ENCODE measurements around the gene BBS9.
"Not testable (repeated sequence)": the region's sequence is repeated elsewhere in the genome, so short reads cannot be mapped to it uniquely, and the experiment has no call there.

The BBS9 gene

DNA sequence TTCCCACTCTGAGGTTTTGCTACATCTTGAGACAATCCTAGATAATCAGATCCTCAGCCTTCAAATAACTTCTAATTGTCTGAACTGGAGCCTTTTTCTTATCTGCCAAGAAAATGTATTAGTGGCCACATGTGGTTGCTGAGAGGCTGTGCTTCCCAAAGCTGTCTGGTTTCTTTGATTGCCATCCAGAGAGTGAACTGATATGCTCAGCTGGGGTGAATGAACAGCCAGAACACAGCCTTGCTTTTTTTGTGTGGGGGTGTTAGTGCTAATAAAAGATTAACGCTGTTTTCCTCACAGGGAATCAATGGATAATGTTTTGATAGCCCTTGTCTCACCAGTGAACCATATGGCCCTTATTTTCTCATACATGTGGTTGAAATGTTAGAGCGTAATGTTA lies 66.9 kb downstream of the BBS9 start:
- no peak for DNase-seq (ENCODE audit: low read depth)

DNA sequence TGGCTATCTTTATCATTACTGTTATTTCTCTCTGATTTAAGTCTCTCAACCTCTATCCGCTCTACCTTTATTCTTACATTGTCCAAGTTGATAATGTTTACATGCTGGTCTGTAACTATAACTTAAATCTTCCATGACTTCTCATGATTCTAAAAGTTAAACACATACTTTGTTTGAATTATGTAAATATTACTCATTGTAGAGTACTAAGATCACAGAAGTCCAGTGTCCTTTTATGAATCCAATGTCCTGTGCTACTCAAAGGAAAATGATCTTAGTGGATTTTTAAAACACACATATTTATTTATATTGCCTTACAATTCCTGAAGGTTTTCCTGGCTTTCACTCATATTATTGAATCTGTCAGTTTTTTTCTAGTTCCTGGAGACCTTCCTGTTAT lies 70.9 kb downstream of the BBS9 start:
- DNase-seq (ENCODE audit: low read depth) = no peak

DNA sequence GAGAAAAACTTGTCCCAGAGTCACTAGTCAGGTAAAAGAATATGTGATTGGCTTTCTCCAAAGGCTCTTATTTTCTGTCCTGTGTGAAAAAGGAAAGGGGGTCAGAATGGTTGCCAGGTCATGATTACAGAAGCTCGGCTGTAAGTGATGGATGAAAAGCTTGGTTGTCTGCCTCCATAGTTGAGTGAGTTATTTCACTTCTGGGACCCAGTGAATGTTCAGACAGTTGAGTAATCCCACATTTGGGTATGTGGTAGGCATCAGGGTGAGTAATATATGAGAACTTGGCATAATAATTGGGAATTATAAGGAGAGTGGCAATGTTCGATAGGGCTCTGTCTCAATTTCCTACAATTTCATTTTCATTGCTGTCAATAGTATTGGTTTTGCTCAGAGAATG lies 72.5 kb downstream of the BBS9 start:
- no peak for DNase-seq (ENCODE audit: low read depth)

DNA sequence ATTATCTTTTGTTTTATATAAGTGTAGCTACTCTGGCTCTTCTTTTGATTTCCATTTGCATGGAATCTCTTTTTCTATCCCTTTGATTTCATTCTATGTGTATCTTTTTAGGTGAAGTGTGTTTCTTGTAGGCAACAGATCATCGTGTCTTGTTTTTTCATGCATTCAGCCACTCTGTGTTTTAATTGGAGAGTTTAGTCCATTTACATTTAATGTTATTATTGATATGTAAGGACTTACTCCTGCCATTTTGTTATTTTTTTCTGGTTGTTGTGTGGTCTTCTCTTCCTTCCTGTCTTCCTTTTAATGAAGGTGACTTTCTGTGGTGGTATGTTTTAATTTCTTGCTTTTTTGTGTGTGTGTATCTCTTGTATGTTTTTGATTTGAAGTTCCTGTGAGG lies 81.6 kb downstream of the BBS9 start:
- DNase-seq (ENCODE audit: low read depth) = no peak

DNA sequence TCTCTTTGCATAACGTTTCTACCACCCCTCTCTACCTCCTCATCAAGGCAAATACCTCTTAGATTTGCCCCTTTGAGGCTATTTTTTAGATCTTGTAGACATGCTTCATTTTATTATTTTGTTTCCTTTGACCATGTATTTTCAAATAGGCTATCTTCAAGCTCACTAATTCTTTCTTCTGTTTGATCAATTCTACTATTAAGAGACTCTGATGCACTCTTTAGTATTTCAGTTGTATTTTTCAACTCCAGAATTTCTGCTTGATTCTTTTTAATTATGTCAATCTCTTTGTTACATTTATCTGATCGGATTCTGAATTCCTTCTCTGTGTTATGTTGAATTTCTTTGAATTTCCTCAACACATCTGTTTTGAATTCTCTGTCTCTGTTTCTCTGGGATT lies 82.8 kb downstream of the BBS9 start:
- DNase-seq (ENCODE audit: low read depth) = no peak

DNA sequence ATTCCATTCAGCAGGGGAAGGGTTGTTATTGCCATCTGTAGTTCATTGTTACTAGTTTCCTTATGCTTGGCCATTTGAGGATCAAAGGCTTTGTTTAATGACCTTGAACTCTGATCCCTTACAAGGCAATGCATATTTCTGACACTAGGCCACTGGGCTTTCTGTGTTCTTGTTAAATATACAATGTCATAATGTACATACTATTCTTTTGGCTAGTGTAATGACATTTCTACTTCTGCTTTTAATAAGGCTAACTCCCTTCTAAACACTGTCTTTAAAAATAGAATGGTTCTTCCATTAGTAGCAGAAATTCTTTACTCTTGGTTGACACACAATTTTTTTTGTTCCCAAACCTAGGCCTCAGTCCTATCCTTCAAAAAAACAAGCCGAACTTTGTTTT lies 86.6 kb downstream of the BBS9 start:
- DNase-seq (ENCODE audit: low read depth) = no peak

DNA sequence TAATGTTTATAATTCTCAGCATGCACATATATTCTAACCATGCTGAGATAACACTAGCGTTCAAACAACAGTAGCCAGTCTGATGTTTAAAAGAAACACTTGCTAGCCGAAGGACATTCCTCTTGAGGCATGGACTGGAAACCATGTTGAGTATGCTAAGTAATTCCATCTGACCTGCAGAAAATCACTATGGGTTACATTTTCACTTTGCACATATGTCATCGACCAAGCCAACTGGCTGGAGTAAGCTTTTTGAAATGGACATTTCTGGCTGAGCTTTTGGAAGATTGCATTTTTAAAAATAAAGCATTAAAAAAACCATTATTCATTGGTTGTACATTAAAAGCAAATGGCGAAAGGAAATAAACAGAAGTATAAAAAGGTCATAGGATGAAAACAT lies 88.2 kb downstream of the BBS9 start:
- DNase-seq (ENCODE audit: low read depth) = no peak

DNA sequence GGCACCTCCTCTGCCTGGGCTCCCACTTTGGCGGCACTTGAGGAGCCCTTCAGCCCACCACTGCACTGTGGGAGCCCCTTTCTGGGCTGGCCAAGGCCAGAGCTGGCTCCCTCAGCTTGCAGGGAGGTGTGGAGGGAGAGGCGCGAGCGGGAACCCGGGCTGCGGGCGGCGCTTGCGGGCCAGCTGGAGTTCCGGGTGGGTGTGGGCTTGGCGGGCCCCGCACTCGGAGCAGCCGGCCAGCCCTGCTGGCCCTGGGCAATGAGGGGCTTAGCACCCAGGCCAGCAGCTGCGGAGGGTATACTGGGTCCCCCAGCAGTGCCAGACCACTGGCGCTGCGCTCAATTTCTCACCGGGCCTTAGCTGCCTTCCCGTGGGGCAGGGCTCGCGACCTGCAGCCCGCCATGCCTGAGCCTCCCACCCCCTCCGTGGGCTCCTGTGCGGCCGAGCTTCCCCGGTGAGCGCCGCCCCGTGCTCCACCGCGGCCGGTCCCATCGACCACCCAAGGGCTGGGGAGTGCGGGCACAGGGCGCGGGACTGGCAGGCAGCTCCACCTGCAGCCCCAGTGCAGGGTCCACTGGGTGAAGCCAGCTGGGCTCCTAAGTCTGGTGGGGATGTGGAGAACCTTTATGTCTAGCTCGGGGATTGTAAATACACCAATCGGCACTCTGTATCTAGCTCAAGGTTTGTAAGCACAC lies 89.6 kb downstream of the BBS9 start:
- DNase-seq (ENCODE audit: low read depth) = not testable (repeated sequence)

DNA sequence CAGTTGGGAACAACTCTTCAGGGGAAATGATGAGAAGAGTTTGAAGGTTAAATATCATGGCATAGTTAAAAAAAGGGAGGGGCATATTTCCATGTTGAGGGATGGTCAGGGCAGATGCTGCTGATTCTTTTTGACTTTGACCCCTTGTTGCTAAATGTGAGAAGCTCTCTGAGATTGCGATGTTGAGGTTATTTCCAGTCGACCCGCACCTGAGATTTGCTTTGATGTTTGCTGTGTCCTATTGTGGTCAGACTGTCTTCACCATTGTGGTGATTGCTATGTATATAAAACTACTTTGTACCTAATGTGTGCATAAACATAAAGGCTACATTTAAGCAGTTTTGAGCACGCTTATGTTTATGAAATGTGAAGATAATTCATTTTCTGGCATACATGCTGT lies 90.9 kb downstream of the BBS9 start:
- no peak for DNase-seq (ENCODE audit: low read depth)

DNA sequence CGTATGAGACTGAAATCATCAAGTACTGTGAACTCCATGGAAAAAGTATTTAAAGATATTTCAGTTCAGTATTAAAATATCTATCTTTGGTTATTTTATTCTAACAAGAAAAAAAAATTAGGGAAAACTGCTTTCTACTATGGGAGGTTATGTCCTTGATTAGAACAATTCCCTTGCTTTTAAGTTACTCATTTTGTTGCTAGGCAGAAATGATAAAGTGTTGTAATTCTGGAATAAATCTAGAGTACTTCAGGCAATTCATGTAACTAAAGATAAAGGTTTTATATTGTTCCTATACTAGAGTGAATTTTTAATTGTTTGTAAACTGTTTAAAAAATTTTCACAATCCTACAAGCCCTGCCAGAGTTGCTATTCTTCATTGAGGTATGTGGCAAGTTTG lies 92.0 kb downstream of the BBS9 start:
- DNase-seq (ENCODE audit: low read depth) = no peak

DNA sequence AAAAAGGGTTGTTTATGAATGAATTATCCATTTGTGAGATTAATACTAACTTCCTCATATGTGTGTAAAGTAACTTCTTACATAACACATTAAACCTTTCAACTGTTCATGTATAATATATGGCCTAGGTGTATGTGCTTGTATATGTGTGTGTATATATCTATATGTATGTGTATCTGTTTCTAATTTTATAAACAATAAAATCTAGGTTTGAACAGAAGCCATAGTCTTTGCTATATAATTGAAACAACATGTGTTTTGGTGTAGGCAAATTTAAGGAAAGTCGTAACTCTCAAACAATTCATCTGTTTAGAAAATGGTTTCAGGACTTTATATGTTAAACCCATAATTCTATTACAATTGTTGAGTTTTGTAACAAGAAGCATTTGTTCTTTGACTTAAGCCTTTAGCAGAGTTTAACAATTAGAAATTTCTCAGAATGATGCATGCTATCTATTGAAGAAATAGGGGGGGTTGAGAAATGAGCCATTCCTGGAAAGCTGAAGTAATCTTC lies 103.3 kb downstream of the BBS9 start:
- no peak for DNase-seq (ENCODE audit: low read depth)

DNA sequence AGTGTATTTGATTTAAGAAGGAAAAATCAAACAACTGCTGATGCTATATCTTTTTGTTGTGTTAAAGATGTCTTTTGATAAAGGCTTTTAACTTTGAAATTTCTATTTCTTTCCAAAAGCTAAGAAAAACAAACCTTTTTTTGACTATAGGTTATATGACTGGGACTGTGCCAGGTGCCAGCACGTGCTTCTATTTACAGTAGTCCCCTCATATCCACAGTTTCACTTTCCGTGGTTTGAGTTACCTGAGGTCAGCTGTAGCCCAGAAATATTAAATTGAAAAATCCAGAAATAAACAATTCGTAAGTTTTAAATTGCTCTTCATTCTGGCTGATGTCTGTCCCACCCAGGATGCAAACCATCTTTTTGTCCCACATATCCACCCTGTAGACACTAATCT lies 104.3 kb downstream of the BBS9 start:
- DNase-seq (ENCODE audit: low read depth) = no peak

DNA sequence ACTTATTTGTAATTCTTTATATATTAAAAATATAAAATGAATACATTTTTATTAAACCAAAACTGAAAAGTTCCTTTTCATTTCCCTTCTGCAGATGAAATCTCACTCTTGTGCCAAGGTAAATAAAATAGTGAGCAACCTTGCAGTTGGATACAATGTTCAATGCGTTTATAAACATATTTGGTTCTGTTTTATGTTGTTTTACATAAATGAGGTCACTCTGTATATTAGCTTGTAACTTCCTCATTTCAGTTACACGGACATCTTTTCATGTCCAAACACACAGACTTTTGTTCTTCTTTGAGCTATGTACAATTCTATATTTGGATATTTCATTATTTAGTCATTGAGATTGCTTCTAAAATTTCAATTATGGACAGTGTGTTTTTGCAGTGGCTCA lies 107.7 kb downstream of the BBS9 start:
- no peak for DNase-seq (ENCODE audit: low read depth)

DNA sequence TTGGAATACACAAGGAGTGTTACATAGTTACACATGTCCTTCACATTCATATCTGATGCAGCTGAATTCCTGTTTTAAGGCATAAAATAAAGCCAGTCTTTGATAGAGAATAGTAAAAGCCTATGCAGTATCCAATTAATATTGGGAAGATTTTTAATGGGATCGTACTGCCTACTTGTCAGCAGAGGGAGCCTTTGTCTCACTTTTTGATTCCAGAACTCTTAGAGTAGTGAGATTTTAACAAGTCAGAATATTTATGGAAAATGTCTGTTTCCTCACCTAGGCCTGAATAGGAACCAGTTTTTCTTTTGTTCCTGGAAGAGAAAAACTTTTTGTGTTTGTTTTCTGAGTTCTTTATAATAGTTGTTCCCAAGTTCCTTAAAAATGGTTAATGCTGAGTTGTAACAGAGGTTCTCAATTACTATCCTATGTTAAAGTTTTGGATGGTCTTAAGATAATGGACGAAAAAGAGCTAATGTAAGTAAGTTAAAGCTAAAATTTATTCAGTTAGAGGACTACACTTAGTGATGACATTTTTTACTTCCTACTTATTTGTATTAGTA lies 114.0 kb downstream of the BBS9 start:
- no peak for DNase-seq (ENCODE audit: low read depth)

DNA sequence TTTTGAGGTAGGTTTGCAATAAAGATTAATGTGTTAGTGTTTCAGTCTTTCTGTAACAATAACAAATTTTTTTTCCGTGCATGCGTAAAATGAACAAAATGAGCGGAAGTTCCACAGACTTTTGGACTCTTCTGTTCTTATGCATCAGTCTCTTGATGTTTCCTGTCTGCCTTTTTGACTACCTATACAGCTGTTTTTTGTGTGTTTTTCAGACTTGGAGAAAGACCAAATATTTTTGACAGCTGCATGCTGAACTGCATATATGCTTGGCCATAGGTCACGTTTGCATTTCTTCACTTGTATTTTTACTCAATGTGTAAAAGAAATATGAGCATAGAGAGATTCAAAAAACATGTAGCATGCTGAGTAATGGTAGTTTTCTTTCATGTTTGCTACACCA lies 119.3 kb downstream of the BBS9 start:
- DNase-seq (ENCODE audit: low read depth) = no peak

DNA sequence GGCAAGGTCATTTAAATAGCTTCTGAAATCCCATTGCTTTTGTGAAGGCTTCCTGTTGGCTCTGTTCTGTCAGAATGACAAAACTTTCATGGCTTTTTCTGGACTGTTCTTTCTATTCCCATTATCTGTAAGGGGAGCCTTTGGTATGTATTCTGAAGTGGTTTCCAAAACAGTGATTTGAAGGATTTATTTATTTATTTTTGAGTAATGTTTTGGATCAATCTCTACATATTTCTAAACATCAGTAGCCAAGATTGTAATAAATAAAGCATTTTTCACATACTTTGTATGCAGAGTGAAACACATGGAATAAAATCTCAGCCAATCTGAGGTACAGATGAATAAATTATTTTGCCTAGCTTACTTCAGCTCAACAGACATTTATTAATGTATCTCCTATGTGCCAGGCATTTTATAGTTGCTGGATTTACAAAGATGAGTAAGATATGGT lies 121.1 kb downstream of the BBS9 start:
- DNase-seq (ENCODE audit: low read depth) = no peak

DNA sequence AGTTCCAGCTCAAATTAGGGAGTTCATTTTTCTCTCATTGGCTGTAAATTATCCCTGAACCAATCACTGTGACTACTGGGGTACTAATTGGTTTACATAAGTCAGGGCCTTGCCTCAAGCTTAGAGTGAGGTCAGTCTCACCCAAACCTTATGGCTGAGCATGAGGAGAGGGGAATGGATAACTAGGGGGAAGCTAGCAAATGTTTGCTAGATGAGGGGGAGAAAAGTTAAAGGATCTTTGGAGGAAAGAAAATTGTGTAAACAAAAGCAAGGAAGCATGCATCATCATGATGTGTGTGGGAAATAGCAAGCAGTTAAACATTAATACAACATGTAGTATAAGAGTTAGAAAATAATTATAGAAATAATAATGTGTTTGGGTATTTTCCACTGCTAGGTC lies 121.9 kb downstream of the BBS9 start:
- no peak for DNase-seq (ENCODE audit: low read depth)

DNA sequence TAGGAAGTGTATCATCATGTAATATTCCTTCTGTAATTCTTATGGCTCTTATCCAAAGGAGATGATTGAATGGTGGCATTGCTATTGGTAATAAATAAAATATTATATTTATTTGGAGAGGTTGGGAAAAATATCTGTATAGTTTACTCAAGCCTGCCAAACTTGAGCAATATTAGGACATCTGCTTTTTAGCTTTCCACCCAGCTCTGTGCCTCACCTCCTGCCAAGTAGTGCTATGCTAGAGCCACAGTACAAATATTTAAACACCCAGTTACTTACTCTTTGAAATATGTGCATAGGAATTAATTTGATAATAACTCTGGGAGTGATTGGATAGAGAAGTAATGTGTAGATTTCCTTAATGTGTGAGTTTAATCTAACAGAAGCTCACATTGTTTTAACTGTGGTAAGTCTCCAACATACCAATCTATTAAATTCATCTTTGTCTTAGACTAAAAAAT lies 129.2 kb downstream of the BBS9 start:
- DNase-seq (ENCODE audit: low read depth) = no peak

DNA sequence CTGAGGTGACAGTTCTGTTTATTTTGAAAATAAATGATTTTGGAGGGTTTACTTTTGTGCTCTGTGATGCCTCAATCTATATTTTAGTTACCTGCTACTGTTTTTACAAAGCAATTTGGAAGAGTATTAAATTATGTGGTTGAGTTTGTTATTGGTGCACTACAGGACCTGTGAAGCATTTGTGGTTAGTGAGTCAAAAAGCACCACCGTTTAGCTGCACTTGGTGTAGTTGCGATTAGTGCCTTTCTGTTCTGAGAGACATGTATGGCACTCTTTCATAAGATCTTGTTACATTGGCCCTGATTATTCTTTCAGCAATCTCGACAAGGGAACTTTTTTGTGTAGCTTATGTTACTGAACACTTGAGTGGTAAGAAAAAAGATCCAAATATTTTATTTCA lies 132.2 kb downstream of the BBS9 start:
- DNase-seq (ENCODE audit: low read depth) = no peak

DNA sequence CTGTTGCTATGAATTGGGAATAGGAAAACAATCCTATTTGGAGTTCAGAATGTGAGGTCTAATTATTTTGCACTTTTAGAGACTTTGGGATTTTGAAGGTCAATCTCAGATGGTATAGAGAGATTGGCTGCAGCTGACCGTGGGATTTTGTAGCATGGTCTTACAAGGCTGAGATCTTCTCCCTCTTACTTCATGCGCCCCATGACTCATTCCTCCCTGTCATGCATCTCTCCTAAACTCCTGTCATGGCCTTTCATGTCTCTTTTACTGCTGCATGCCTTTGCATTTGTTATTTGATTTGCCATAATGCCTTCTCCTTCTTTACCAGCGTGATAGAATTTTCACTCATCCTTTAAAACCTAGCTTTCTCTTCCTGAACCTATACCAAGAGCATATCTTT lies 133.1 kb downstream of the BBS9 start:
- no peak for DNase-seq (ENCODE audit: low read depth)

DNA sequence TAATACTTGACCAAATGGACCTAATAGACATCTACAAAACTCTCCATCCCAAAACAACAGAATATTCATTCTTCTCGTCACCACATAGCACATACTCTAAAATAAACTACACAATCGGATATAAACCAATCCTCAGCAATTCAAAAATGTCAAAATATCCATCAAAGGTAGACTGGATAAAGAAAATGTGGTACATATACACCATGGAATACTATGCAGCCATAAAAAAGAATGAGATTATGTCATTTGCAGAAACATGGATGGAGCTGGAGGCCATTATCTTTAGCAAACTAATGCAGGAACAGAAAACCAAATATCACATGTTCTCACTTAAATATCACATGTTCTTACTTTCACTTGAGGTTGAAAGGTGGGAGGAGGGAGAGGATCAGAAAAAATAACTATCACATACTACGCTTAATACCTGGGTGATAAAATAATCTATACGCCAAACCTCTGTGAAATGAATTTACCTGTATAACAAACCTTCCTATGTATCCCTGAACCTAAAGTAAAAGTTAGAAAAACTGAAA lies 142.5 kb downstream of the BBS9 start:
- DNase-seq (ENCODE audit: low read depth) = not testable (repeated sequence)

DNA sequence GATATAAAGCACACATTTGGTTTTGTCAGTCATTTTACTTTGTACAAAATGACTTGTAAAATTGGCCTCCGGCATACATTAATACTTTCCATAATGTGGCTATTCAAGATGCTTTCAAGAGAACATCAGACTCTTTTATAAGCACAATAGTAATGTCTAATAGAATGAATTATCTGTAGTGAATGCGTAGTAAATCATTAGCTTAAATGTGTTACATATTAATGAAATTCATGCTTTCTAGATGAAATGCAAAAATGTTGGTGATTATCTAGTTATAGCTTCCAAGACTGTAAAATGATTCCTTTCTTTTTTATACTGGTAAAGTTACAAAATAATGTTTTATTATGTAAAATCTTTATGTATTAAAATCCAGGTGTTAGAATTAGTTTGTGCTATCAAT lies 144.0 kb downstream of the BBS9 start:
- DNase-seq (ENCODE audit: low read depth) = no peak

DNA sequence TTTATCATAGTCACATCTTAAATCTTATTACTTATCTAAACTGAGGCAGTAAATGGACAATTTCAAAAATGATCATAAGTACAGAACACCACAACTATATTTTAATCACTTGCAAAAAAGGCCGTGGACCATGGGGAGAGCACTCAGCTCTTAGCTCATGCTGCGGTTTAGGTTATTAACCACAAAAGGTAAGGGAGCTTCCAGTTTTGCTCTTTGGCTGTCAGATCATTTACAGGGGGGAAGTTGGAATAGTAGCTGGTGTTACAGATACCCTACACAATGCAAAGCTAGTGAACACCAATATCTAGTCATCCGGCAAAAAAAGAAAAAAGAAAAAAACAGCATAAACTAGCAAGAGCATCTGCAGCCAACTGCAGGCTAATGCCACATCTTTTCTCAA lies 147.0 kb downstream of the BBS9 start:
- DNase-seq (ENCODE audit: low read depth) = no peak

DNA sequence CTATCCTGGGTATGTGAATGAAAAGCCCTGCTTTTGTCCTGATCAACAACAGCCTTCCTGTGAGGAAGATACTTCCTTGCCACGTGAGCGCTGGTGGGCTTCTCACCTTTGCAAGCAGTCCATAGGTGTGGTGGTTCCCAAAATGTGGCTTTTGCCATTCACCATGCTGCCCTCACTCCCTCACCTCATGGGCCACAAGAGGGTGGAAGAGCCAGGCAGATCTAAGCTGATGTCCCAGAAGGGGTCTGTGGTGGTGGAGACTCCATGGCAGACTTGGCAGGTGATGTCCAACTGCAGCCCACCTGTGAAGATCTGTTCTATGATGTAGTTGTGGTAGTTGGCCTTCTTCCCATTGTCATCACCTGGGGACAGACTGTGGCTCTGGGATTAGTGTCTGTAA lies 147.4 kb downstream of the BBS9 start:
- no peak for DNase-seq (ENCODE audit: low read depth)

Data from activated T-helper 1 cell treated with Interleukin-2 at 50 U/mL for 16 hours (primary cell).